ENCODE data around the gene PPM1H. TPM values are rescaled to one million over a fixed set of nuclear protein-coding genes. Genes with fewer than 3 reads are reported as not detected.

The PPM1H gene
- total RNA-seq, 1 donor from 2014 or later = 31.0 TPM

- Mint-ChIP-seq H3K4me3 (peak overlapping the region; percentile 99), H3K4me1 (ENCODE audit: unreplicated experiment) (peaks cover 37% of the 10 kb centered on the region), H3K27ac (peak overlapping the region; percentile 90), H3K9me3 (no peaks in the 10 kb centered on the region), H3K27me3 (peaks cover 5% of the 10 kb centered on the region), H3K36me3 (no peaks in the 10 kb centered on the region)
- no peak for DNase-seq (ENCODE audit: extremely low spot score, unreplicated experiment)
- TF ChIP-seq CTCF (conservative IDR thresholded peaks at IDR 0.05) = no peak
Measured at GRCh38 chr12:62933602-62934238, 1.2 kb downstream of the PPM1H start.

- H3K27me3 Mint-ChIP-seq = peaks cover 5% of the 10 kb centered on the region
- H3K4me1 Mint-ChIP-seq (ENCODE audit: unreplicated experiment) = peaks cover 42% of the 10 kb centered on the region
- peak overlapping the region; percentile 99 for H3K4me3 Mint-ChIP-seq
- H3K36me3 Mint-ChIP-seq = peaks cover 5% of the 10 kb centered on the region
- DNase-seq (ENCODE audit: extremely low spot score, unreplicated experiment) = no peak
- no peaks in the 10 kb centered on the region for H3K9me3 Mint-ChIP-seq
- TF ChIP-seq CTCF (conservative IDR thresholded peaks at IDR 0.05) = no peak
- peak overlapping the region; percentile 90 for H3K27ac Mint-ChIP-seq
Measured at GRCh38 chr12:62933220-62933601, 1.7 kb downstream of the PPM1H start.

GRCh38 chr12:62931477-62931876, 3.5 kb downstream of the PPM1H start:
- no peak for DNase-seq (ENCODE audit: extremely low spot score, unreplicated experiment)
- Mint-ChIP-seq H3K4me1 (ENCODE audit: unreplicated experiment) (peaks cover 43% of the 10 kb centered on the region), H3K27me3 (peaks cover 5% of the 10 kb centered on the region), H3K9me3 (no peaks in the 10 kb centered on the region), H3K4me3 (peak overlapping the region; percentile 83), H3K36me3 (peaks cover 5% of the 10 kb centered on the region), H3K27ac (peak overlapping the region; percentile 89)
- TF ChIP-seq CTCF (conservative IDR thresholded peaks at IDR 0.05) = no peak

- H3K9me3 Mint-ChIP-seq = no peaks in the 10 kb centered on the region
- no peak for TF ChIP-seq CTCF (conservative IDR thresholded peaks at IDR 0.05)
- peak overlapping the region; percentile 89 for H3K27ac Mint-ChIP-seq
- DNase-seq (ENCODE audit: extremely low spot score, unreplicated experiment) = no peak
- peaks cover 43% of the 10 kb centered on the region for H3K4me1 Mint-ChIP-seq (ENCODE audit: unreplicated experiment)
- H3K27me3 Mint-ChIP-seq = peaks cover 5% of the 10 kb centered on the region
- peaks cover 8% of the 10 kb centered on the region for H3K36me3 Mint-ChIP-seq
- H3K4me3 Mint-ChIP-seq = peak overlapping the region; percentile 83
Measured at GRCh38 chr12:62930546-62931425, 4.2 kb downstream of the PPM1H start.

GRCh38 chr12:62928632-62929031, 6.3 kb downstream of the PPM1H start:
- Mint-ChIP-seq H3K9me3 (no peaks in the 10 kb centered on the region), H3K27me3 (peaks cover under 1% of the 10 kb centered on the region), H3K36me3 (peaks cover 8% of the 10 kb centered on the region), H3K4me3 (peak overlapping the region; percentile 48), H3K4me1 (ENCODE audit: unreplicated experiment) (peaks cover 44% of the 10 kb centered on the region), H3K27ac (peak overlapping the region; percentile 71)
- no peak for DNase-seq (ENCODE audit: extremely low spot score, unreplicated experiment)
- no peak for TF ChIP-seq CTCF (conservative IDR thresholded peaks at IDR 0.05)
